ENCODE data around the gene CDH15. TPM values are rescaled to one million over a fixed set of nuclear protein-coding genes. Genes with fewer than 3 reads are reported as not detected.

Gene CDH15
- total RNA-seq, 3 donors from 2014 or later, result not detected

- no peak overlapping the region for H3K27ac ChIP-seq
- H3K4me1 ChIP-seq, result peaks cover 0 to 21% of the 10 kb centered on the region in 2 donors
- intact Hi-C loops (cut with DNase I; ENCODE audit: low total_unique reads), result loop anchor here (10.0 kb wide), 1 partner anchor 453 kb away; no protein-coding TSS in a partner anchor
- peaks cover 4 to 40% of the 10 kb centered on the region in 2 donors for H3K27me3 ChIP-seq
- no peaks in the 10 kb centered on the region for H3K36me3 ChIP-seq
- no peak for DNase-seq (ENCODE audit: low spot score in 2 of 2)
- H3K9me3 ChIP-seq, result no peaks in the 10 kb centered on the region
- no peak for TF ChIP-seq POLR2AphosphoS5 (IDR thresholded peaks at IDR 0.05)
- TF ChIP-seq CTCF (IDR thresholded peaks at IDR 0.05), result no peak
- no peak for TF ChIP-seq POLR2A (IDR thresholded peaks at IDR 0.05)
- no peak overlapping the region for H3K4me3 ChIP-seq
These were observed 601 bp downstream of the CDH15 start for GRCh38 chr16:89172171-89172527.

- intact Hi-C loops (cut with DNase I; ENCODE audit: low total_unique reads), result loop anchor here (10.0 kb wide), 1 partner anchor 452 kb away; no protein-coding TSS in a partner anchor
- H3K36me3 ChIP-seq, result no peaks in the 10 kb centered on the region
- H3K4me3 ChIP-seq, result no peak overlapping the region
- peaks cover 0 to 18% of the 10 kb centered on the region in 2 donors for H3K4me1 ChIP-seq
- no peak for DNase-seq (ENCODE audit: low spot score in 2 of 2)
- H3K27me3 ChIP-seq, result peaks cover 4 to 43% of the 10 kb centered on the region in 2 donors
- TF ChIP-seq CTCF (IDR thresholded peaks at IDR 0.05) (no peak), POLR2A (IDR thresholded peaks at IDR 0.05) (no peak), POLR2AphosphoS5 (IDR thresholded peaks at IDR 0.05) (no peak)
- H3K27ac ChIP-seq, result no peak overlapping the region
- H3K9me3 ChIP-seq, result no peaks in the 10 kb centered on the region
These were observed 1.1 kb downstream of the CDH15 start for GRCh38 chr16:89172528-89173173.

GRCh38 chr16:89173174-89173921 lies 1.8 kb downstream of the CDH15 start:
- H3K27ac ChIP-seq, result no peak overlapping the region
- no peak for DNase-seq (ENCODE audit: low spot score in 2 of 2)
- intact Hi-C loops (cut with DNase I; ENCODE audit: low total_unique reads), result loop anchor here (10.0 kb wide), 1 partner anchor 451 kb away; no protein-coding TSS in a partner anchor

GRCh38 chr16:89174055-89174827 lies 2.7 kb downstream of the CDH15 start:
- H3K4me1 ChIP-seq, result peaks cover 0 to 18% of the 10 kb centered on the region in 2 donors
- H3K27me3 ChIP-seq, result peaks cover 4 to 43% of the 10 kb centered on the region in 2 donors
- TF ChIP-seq POLR2AphosphoS5 (IDR thresholded peaks at IDR 0.05) (no peak), CTCF (IDR thresholded peaks at IDR 0.05) (no peak), POLR2A (IDR thresholded peaks at IDR 0.05) (no peak)

More at GRCh38 chr16:89173174-89173921, 1.8 kb downstream of the CDH15 start:
- TF ChIP-seq POLR2A (IDR thresholded peaks at IDR 0.05), result no peak
- no peak for TF ChIP-seq CTCF (IDR thresholded peaks at IDR 0.05)
- TF ChIP-seq POLR2AphosphoS5 (IDR thresholded peaks at IDR 0.05), result no peak
- Histone ChIP-seq H3K36me3 (no peaks in the 10 kb centered on the region), H3K4me1 (peaks cover 0 to 18% of the 10 kb centered on the region in 2 donors), H3K9me3 (no peaks in the 10 kb centered on the region), H3K27me3 (peaks cover 4 to 43% of the 10 kb centered on the region in 2 donors), H3K4me3 (no peak overlapping the region)

More at GRCh38 chr16:89174055-89174827, 2.7 kb downstream of the CDH15 start:
- DNase-seq (ENCODE audit: low spot score in 2 of 2), result no peak
- intact Hi-C loops (cut with DNase I; ENCODE audit: low total_unique reads), result loop anchor here (10.0 kb wide), 1 partner anchor 451 kb away; no protein-coding TSS in a partner anchor
- Histone ChIP-seq H3K27ac (no peak overlapping the region), H3K36me3 (no peaks in the 10 kb centered on the region), H3K4me3 (no peak overlapping the region), H3K9me3 (no peaks in the 10 kb centered on the region)
